GM19025 (cell line): ENCODE measurements around the gene DAW1.
"Not testable (repeated sequence)": the region's sequence is repeated elsewhere in the genome, so short reads cannot be mapped to it uniquely, and the experiment has no call there.

ENCODE experiments used
- ATAC-seq: cut with Tn5 transposase; IDR thresholded peaks from one replicate; pipeline ENCODE4 v1.9.1; 2021; ENCODE audit warnings: mild to moderate bottlenecking, low read depth, moderate library complexity; ENCODE audit not compliant: unreplicated experiment

Gene DAW1, protein sequence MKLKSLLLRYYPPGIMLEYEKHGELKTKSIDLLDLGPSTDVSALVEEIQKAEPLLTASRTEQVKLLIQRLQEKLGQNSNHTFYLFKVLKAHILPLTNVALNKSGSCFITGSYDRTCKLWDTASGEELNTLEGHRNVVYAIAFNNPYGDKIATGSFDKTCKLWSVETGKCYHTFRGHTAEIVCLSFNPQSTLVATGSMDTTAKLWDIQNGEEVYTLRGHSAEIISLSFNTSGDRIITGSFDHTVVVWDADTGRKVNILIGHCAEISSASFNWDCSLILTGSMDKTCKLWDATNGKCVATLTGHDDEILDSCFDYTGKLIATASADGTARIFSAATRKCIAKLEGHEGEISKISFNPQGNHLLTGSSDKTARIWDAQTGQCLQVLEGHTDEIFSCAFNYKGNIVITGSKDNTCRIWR

DNA sequence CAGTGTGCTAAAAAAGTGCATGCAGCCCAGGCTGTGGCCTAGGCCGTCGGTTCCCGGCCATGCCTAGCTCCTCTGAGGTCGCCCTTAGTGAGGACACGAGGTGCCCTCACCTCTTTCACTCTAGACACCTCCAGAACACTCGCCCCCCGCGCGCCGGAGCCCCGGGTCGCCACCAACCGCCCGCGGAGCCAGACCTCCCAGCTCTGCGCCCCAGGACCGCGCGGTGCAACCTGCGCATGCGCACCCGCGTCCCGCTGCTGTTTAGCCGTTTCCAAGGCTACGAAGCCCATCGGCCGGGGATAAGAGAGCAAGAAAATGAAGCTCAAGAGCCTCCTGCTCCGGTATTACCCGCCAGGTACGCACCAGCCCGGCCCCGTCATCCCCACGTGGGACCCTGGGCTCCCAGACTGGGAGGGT is at the start of gene DAW1:
Gene DAW1, plus strand, starts transcription at position 257 of the 417 bp plus-strand sequence. Its CDS starts 59 bp downstream, at position 316.
- no peak for ATAC-seq

DNA sequence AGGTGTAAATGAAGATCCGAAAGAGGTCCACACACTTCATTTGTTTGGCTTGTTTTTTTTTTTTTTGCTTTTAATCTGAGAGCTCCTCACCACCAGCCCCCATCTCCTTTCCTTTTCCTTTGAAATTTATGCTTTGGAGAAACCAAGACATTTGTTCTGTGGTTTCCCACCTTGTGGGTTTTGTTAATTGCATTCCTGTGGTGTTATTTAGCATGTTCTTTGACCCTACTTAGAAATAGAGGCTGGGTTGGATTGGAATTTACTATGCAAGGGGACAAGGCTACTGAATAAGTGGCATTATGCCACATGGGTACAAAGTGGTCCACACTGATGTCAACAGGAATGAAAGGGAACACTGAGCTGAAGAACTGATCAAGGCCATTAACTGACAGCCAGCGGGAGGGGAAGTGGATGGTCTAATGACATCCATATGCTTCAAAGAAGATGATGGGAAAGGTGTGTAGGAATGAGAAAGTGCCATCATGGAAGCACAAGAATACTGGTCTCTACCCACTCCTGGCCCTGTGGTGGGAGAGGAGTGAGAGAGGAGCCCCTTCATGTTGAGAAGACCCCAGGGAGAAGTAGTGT is 48.9 kb upstream of the DAW1 start:
- no peak for ATAC-seq

DNA sequence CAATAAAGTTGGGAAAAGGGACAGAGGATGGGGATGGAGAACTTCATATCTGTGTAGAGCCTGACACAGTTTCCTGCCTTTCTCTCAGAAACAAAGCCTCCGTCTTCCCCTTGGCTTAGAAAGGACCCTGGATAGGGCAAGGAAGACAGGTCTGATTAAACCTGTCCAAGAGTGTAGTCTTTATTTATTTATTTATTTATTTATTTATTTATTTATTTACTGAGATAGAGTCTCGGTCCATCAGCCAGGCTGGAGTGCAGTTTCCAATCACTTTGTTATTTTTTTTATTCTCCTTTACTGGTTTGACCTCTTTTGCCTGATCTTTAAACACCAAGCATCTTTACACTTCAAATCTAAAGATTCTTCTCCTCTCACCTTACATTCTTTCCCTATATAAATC is 47.5 kb upstream of the DAW1 start:
- no peak for ATAC-seq

DNA sequence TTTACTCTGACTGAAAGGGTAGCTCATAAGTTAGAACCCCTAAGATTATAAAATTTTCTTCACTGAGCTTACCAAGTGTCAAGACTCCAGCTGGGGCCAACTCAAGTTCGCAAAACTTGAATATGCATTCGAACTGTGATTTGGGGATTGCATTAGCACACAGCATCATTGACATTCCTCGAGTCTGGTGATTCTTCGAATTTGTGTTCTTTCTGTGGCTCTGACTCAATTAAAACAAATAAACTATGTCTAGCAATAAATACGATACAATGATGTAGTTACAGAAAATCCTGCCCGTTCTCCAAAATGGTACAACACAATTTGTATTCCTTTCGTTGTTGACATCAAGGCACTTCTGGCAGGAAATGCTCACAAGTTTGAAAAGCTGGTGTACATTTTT is 46.7 kb upstream of the DAW1 start:
- no peak for ATAC-seq

DNA sequence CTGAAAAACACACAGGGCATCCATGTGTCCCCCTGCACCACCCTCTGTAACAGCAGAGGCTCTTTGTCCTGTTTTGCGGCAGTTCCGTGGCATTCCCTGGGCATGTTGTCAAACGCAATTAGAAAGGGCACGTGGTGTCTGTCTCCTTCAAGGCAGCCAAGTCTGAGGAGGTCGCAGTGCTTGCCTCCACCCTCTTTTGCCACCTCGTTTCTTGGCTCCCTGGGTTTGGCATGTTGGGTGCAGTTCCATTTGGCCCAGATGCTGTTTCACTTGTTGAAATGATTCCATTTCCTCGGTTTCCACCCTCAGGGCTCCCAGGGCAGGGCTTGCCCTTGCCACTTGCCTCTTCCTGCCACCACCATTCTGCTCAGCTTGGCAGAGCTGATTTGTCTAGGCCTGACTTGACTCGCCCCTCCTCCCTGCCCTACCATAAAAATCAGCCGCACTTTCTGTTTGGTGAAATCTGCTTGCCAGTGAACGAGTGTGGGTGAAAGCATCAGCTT is 45.4 kb upstream of the DAW1 start:
- no peak for ATAC-seq

DNA sequence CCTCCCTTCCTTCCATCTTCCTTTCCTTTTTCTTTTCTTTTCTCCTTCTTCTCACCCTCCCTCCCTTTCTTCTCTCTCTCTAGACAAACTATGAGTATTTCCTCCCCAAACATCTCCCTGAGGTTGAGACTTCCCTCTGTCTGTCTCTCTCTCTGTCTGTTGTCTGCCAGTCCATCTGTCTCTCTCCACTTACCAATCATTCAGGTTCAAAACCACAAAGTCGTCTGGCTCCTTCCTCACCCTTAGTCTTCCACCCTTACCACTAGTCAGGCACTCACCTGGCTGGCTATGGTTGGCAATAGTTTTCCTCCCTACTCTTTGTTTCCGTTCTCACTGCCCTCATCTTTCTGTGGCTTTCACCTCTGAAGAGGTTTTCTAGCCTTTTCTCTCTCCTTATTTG is 44.9 kb upstream of the DAW1 start:
- ATAC-seq = no peak

DNA sequence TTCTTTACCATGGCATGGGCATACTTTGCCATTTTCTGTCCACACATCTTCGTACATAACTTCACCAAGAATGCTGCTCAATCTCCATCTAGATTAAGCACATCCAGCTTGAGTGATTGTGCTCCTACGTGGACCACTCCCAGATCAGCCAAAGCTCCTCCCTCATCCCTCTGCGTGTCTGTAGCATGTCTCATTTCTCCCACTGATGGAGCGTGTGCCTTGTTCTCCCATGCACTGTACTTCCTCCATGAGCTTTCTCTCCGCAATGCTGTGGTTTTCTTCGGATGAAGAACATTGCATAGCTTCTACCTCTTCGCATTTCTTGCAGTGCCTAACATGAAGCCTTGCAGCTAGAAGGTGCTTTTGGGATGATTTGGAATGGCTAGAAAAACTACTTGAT is 44.3 kb upstream of the DAW1 start:
- ATAC-seq = no peak

DNA sequence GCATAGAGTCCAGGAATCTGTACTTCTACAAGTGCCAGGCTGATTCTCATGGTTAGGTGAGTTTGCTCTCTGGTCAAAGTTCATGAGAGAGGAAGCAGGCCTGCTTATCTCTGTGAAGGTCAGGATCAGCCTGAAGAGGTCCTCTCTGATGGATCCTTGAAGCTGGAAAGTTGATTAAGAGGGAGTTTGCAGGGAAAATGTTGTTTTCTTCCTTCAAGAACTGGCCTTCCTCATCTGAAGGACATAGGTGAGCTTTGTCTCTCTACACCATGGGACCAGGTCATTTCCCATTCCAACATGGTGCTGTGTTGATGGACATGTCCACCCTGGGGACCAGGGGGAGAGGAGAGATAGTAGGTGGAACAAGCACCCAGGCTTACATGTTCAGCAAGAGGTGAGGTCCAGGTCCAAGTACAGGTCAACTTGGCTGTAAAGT is 42.9 kb upstream of the DAW1 start:
- ATAC-seq = no peak

DNA sequence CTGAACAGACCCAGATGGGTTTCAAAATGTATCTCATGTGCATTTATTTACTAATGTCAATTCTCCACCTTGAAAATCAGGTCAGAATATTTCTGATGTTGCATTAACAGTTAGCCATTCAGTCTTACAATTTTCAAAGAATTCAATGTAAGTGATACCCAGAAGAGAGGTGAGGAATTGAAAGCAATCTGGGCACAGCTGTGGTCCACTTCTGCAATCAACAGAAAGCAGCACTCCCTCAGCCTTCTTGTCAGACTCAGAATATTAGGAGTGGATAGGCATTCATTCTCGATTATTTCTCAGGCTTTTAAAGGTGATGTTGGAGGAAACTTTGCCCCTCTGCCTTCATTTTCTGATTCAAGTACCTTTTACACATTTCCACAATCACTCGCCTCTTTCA is 42.1 kb upstream of the DAW1 start:
- no peak for ATAC-seq

DNA sequence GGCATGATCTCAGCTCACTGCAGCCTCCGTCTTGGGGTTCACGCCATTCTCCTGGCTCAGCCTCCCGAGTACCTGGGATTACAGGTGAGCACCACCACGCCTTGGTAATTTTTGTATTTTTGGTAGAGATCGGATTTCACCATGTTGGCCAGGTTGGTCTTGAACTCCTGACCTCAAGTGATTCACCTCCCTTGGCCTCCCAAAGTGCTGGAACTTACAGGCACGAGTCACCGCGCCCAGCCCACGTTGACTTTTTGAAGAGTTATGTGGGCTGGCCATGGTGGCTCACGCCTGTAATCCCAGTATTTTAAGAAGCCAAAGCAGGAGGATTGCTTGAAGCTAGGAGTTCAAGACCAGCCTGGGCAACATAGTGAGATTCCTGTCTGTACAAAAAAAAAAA is 37.0 kb upstream of the DAW1 start:
- ATAC-seq = no peak

DNA sequence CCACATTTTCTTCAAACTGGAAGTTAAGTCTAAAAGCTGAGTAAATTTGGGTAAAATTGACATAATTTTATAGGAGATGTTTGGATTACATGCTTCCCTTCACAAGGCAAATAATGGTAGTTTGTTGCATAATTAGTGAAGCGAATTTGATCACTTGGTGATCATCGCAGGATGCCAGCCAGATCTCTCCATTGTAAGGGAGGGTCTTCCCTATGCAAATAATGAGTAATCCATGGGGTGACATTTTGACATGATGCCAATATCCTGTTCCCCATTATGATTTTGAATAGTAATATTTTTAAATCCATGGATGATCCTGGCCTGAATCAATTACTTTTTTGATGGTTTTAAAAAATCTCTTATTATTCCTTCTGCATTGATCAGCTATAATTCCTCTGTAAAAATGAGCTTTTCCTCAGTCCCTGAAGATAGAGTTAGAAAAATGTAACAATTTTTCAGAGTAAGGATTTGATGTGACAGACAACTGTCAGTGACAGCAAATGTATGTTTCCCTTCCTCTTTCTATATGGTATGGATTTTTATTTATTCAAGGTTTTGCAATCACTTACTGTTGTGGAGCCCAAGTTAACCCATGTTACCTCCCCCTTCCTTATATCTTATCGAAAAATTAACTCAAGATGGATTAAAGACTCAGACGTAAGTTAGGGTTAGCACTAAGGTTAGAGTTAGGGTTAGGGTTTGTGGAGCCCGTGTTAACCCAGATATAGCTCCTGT is 36.3 kb upstream of the DAW1 start:
- ATAC-seq = no peak

DNA sequence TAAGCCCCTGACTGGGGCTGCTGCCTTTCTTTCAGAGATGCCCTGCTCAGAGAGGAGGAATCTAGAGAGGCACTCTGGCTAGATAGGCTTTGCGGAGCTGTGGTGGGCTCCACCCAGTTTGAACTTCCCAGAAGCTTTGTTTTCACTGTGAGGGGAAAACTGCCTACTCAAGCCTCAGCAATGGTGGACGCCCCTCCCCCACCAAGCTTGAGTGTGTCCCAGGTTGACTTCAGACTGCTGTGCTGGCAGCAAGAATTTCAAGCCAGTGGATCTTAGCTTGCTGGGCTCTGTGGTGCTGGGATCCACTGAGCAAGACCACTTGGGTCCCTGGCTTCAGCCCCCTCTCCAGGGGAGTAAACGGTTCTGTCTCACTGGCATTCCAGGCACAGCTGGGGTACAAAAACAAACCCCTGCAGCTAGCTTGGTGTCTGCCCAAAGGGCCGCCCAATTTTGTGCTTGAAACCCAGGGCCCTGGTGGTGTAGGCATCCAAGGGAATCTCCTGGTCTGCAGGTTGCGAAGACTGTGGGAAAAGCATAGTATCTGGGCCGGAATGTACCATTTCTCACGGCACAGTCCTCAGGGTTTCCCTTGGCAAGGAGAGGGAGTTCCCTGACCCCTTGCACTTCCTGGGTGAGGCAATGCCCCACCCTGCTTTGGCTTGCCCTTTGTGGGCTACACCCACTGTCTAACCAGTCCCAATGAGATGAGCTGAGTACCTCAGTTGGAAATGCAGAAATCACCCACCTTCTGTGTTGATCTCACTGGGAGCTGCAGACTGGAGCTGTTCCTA is 31.9 kb upstream of the DAW1 start:
- not testable (repeated sequence) for ATAC-seq

DNA sequence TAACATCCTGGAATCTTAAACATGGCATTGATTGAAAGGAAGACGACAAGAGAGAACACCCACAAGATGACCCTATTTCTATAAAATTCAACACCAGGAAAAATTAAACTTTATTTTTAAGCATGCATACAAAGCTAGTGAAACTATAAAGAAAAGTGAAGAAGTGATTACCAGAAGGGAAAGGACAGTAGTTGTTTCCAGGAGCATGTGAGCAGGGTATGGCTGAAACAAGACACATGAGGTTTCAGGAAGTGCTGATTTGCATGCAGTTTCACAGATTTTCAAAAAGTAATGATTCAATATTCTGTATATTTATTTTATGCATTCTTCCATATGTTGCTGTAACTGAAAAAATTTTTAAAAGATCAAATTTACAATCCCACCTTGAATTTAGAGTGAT is 24.6 kb upstream of the DAW1 start:
- no peak for ATAC-seq

DNA sequence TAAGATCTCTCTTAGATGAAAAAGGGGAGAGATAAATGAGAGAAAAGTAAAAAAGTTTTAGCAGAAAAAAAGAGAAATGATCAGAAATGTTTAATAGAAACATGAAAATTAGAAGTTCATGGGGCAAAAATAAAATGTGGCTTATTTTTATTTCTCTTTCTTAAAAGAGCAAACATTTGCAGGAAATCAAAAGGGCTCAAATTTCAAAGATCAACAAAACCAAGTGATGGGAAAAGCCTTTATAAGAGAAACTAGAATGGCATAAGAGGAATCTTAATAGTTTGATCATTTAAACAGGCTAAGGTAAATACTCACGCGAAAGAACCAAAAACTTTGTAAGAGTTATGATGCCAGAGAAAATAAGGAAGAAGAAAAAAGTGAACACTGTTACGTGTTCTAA is 23.3 kb upstream of the DAW1 start:
- no peak for ATAC-seq

DNA sequence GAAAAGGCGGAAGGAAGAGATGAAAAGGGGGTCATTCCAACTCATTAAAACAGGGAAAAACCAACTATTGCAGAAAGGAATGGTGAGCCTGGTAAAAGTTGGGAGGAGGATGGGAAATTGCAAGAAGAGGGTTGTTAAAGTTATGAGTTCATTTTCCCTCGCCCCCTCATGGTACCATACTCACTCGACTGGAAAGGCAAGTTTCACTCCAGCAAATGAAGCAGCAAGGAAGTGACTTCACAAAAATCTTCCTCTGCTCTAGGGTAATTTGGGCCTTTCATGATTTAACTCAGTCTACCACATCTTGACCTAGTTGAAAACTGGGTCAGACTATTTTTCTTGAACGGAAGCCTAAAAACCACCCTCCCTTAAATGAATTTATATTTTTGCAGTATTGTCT is 22.8 kb upstream of the DAW1 start:
- ATAC-seq = no peak

DNA sequence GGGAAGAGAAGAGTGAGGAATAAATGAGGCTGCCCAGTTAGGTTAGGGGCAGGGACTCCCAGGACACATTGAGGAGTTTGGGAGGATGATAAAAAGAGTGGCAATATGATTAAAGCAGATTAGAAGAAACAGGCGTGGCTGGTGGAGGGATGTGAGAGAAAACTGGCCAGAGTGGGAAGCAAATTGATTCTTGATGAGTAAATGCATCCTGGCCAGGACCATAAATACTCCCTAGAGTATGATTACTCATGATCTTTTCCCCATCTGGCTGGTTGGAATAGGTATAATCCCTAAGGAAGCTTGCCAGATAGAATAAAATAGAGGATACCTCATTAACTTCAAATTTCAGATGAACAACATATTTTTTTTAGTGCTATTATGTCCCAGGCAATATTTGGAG is 21.5 kb upstream of the DAW1 start:
- no peak for ATAC-seq

DNA sequence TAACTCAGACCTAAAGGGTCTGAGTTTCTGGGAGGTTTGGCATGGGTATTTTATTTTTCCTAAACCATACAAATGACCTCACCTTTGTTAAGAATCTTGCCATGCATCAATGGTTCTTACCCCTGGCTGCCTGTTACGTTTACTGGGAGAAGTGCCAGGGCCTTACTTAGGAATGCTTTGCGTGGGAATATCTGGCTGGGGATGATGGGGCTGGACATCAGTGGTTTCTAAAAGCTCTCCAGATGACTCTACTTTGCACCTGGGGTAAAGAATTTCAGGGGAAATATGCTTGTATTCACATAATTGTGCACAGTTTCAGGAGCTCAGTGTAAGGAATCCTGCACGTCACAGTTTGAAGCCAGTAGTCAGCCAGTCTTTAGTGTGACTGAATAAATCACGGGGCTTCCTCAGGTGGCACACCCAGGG is 18.2 kb upstream of the DAW1 start:
- ATAC-seq = no peak

DNA sequence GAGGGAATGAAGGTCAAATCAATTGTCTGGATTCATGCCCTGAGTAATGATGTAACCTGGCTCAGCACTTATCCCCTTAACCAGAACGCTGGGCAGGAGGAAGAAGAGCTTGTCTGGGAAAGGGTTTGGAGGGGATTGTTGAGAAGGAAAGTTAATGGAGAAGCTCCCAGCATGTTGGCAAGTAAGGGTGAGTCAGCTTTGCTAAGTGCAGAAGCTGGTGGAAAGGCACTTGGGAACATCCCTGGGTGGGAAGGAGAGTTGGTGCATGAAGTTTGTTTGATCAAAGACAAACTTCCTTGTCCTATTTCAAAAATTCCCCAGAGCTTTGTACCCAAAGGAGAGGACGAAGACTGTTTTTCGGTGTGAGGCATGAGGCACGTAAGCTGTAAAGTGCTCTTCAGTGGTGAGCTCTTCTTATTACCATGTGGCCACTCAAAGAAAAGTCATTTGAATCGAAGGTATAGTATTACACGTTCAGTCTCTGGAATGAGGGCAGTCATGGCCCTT is 17.6 kb upstream of the DAW1 start:
- ATAC-seq = no peak

DNA sequence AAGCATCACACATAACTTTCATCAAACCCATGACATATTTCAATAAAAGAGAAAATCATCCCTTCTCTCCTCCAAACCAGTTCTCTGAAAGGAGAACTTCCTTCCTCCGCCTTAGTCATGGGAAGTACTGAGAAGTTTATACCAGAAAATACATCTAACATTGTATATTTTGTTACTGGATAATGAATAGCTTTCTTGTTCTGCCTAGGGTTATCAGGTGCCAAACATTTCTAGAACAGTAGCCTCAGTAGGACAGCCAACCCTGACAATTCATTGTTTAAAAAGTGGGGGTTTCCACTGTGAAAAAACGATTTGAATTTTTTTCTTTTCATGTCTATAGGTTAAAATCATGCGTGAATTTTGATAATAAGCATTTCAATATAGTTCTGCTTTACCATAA is 16.0 kb upstream of the DAW1 start:
- no peak for ATAC-seq

DNA sequence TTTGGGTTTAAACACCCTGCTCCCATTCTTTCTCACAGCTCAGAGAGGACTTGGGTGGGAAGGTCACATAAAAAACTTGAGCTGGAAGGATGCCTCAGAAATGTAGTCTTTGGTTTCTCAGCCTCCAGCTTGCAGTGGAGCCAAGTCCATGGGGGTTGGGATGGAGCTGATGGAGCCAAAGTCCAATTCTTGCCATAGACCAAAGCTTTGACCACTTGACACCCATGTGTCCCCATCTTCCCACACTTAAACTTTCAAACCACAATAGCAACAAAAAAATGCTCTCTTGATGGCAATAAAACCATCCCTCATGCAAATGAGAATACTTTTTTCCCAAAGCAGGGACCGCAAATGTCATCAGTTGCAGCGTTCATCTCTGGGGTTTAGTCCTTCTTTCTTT is 14.7 kb upstream of the DAW1 start:
- no peak for ATAC-seq
